Hindlimb muscle (tissue), 1 donor: ENCODE data around the gene SELENOP. TPM values are rescaled to one million over a fixed set of nuclear protein-coding genes. Genes with fewer than 3 reads are reported as not detected.
A peak's percentile ranks its signal among the peaks of the same experiment; 100 is the strongest.
"Not testable (repeated sequence)": the region's sequence is repeated elsewhere in the genome, so short reads cannot be mapped to it uniquely, and the experiment has no call there.

Source experiments
- DNase-seq: peaks from one replicate; pipeline ENCODE4 v3.0.0-alpha.2; 2013
- polyA plus RNA-seq: library from polyadenylated mRNA; unstranded; fragments of 120-200 nt; gene quantifications from one replicate; pipeline ENCODE4 v1.2.1, GENCODE V29; 2013; ENCODE audit not compliant: insufficient read length

SELENOP gene, protein sequence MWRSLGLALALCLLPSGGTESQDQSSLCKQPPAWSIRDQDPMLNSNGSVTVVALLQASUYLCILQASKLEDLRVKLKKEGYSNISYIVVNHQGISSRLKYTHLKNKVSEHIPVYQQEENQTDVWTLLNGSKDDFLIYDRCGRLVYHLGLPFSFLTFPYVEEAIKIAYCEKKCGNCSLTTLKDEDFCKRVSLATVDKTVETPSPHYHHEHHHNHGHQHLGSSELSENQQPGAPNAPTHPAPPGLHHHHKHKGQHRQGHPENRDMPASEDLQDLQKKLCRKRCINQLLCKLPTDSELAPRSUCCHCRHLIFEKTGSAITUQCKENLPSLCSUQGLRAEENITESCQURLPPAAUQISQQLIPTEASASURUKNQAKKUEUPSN
- 166 TPM for polyA plus RNA-seq

DNA sequence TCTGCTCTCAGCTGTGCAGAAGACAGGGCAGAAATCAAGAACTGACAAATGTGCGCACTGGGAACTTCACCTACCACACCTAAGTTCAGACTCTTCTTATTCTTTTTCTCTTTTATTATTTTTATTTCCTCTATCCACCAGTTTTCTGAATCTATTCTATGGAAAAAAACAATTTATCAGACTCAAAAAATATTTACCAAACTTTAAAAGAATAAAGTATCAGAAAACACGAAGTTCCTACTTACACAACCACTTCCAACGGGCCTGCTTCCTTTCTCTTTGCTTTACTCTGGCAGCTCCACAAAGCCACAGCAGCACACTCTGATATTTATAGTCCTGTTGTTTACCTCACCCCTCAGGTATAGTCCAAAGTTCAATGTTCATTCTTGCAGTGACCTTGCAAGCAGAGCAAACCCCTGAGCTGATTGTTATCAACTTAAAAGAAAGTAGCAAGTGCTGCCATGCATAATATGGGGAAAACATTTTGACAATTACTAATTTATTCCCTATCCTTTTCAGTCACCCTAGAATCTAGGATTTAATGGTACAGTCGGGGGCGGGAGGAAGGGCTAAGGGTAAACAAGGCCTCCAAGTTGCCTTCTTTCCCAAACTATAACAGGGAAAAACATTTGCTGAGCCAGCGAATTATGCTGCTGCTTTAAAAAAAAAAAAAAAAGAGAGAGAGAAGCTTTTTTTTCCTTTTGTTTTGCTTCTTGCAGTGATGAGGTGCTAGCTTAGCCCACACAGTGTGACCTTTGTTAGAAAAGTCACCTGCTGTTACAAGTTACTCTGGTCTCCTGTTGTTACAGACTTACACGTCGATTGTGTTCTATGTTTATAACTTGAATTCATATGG is at the start of gene SELENOP:
Gene SELENOP (minus strand): TSS at position 302 of the 856 bp plus-strand sequence. CDS start 3,539 bp downstream, outside the sequence.
- peak; percentile 84 for DNase-seq

DNA sequence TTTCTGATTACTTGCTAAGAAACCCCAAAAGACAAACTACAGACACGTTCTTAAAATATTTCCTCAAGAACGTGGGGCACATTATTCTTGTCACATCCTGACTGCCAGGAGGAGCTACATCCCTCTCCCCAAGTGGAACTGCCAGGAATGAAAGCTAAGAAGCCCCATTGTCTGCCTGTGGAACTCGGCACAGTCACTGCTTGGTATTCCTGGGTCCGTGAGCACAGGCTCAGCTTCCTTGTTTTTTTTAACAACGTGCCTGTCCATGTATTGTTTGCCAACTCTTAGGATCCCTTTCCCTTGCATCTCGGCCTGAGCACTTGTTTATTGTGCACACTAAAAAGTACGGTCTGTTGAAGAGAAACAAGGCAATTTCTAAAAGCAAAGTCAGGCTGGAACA is 47.0 kb upstream of the SELENOP start:
- no peak for DNase-seq

DNA sequence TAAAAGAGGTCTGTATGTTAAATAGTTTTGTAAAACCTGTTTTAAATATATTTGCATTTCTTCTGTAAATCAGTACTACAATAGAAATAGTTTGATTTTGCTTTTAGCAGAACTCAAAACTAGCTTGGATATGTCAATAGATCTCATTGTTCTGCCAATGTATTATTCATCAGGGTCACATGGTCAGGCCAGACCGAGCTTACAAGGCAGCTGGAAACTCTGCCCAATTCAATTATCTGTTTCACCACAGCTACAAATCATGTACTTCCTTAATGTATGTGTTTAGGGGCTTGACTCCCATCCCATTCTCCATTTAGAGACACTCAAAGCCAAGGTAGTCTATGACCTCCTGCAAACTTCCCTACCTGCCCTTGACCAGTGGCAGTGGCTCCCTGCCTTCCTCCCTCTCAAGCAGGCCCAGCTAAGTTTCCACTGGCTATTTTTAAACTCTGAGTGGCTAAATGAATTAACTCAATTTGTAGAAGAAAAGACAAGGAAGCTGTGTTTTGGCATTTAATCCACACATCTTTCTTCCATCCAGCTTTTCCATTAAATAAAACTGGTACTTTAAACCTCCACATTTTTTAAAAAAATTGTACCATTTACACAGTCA is 46.4 kb upstream of the SELENOP start:
- no peak for DNase-seq

DNA sequence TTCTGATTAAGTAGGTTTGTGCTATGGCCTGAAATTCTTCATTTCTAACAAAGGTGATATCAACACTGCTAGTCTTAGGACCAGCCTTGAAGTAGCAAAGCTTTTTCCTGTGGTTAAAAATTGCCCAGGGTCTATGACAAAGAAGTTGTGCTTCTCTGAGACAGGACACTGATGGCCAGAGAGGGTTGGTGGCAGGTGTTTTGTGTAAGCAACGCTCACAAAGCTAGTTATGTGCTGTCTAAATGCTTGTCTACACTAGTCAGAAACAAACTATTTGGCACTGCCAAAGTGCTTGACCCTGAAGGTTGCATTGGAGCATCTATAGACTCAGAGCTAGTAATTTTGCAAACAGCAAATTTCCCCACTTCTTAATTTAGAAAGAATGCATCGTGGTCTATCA is 44.1 kb upstream of the SELENOP start:
- no peak for DNase-seq

DNA sequence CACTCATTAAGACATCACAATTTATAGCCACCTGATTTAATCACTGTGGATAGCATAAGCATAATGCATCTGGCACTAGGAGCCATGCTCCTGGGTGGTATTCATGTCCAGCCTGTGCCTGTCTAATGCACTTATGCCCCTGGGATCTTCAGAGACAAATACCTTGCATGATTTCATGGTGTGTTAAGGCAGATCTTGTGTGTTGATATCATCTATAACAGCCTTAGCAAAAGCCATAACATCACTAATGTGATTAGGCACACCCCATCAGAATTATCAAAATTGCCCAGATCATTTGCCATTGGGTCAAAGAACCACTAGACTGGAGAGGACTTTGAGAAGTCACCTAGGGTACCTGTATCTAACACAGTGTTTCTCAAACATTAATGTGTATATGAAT is 43.7 kb upstream of the SELENOP start:
- DNase-seq, result no peak

DNA sequence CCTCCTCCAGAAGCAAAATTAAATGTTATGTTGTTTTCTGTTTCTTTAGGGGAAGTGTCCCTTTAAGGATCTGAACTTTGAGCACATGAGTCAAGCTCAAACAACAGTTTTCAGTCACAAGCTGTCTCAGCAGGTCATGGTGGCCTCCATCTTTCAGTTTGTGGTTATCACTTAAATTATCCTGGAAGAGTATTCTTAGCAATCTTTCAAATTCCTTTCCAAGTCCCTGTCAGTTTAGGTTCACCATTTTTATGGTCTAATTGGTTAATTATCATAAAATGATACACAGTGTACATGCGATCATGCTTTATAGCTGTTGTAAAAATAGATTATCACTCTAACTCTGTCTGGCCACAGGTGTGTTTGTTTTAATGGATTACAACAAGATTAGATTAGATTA is 43.1 kb upstream of the SELENOP start:
- no peak for DNase-seq

DNA sequence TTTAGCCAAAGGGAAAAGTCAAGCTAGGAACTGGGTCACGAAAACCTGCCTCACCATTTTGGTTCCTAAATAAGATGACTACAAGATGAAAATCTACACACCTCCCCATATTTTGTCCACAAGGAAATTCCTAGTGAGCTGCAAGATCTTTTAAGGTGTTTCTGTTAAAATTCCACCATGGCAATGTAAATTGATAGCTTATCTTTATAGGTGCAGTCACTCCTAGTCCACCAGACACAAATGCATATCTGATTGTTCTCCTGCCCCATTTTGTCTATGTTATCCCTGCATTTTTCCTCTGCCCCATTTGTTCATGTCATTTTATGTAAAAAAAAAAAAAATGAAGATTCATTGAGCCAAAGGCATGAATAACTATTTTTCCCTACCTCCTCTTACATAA is 41.1 kb upstream of the SELENOP start:
- no peak for DNase-seq

DNA sequence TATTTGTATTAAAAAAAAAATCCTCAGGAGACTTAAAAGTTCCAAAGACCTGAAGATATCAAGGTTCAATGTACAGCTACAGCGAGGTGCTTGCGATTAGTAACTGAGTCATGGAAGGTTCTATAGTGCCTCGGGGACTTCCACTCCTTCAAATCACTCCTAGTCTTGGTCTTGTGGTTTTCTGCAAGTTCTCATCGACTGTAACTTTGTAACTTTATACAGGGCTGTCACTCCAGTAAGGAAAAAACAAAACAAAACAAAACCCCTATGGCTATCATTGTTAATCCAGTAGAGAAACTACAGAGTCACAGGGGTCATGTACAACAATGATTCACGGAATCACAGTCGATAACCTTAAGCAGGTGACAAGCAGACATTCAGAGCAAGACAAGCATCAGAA is 39.8 kb upstream of the SELENOP start:
- DNase-seq, result no peak

DNA sequence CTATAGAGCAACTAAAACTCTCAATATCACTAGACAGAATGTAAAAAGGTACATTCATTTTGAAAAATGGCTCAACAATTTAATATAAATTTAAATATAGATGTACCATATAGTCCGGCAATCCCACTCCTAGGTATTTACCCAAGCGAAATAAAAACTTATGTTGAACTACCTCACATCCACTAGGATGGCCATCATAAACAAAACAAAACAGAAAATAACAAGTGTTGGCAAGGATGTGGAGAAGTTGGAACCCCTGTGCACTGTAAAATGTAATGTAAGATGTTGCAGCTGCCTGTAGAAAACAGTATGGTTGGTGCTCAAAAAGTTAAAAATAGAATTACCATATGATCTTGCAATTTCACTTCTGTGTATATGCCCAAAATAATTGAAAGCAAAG is 36.9 kb upstream of the SELENOP start:
- no peak for DNase-seq

DNA sequence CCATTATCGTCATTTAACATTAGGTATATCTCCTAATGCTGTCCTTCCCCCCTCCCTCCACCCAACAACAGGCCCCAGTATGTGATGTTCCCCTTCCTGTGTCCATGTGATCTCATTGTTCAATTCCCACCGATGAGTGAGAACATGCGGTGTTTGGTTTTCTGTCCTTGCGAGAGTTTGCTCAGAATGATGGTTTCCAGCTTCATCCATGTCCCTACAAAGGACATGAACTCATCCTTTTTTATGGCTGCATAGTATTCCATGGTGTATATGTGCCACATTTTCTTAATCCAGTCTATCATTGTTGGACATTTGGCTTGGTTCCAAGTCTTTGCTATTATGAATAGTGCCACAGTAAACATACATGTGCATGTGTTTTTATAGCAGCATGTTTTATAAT is 32.7 kb upstream of the SELENOP start:
- DNase-seq, result not testable (repeated sequence)

DNA sequence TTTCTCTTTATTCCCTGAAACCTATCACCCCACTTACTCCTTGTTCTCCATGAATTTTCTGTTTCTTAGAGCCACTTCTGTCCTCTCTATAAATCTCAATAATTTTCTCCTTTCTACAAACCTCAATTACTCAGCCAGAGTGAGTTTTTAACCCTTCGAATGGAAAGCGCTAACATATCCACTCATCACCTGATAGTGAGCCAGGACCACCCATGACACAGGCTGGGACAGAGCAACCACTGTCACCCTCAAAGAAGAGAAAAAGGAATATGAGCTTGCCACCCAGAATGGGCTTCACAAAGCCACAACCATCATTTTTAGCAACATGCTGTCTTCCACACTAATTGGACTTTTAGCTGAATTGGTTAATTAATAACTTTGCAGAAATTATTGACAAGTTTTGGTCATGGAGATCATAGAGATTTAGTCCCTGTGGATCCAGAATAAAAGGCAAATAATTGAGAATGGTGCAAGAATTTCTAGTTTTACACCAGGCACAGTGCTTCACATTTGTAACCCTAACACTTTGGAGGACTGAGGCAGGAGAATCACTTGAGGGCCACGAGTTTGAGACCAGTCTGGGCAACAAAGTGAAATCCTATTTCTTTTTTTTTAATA is 32.1 kb upstream of the SELENOP start:
- no peak for DNase-seq

DNA sequence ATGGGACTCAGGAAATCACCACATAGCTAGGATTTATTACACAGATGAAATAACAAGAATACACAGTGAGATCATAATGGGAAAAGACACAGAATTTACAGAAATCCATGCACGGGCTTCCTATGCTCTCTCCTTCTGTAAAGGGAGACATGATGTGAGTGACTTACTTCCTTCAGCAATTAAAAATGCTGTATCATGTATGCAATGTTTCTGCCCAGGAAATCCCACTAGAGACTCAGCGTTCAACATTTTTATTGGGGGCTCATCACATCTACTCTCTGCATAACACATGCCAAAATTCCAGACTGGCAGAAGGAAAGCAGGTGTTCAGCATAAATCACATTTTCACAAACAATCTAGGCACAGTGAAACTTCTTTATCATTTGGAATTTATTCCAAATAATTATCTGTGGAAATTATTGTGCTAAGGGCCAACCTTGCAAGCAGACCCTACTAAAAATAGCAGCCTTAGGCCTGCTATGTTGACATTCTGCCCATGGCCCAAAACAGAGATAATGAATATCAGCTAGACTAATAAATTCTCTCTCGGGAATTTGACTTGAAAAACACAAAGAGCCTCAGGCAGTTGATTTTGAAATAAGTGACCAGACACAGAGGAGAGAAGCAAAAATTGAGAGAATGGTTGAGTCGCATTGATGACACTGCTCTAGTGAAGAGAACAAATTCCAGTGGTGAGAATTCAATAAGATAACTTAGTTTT is 31.4 kb upstream of the SELENOP start:
- DNase-seq, result no peak

DNA sequence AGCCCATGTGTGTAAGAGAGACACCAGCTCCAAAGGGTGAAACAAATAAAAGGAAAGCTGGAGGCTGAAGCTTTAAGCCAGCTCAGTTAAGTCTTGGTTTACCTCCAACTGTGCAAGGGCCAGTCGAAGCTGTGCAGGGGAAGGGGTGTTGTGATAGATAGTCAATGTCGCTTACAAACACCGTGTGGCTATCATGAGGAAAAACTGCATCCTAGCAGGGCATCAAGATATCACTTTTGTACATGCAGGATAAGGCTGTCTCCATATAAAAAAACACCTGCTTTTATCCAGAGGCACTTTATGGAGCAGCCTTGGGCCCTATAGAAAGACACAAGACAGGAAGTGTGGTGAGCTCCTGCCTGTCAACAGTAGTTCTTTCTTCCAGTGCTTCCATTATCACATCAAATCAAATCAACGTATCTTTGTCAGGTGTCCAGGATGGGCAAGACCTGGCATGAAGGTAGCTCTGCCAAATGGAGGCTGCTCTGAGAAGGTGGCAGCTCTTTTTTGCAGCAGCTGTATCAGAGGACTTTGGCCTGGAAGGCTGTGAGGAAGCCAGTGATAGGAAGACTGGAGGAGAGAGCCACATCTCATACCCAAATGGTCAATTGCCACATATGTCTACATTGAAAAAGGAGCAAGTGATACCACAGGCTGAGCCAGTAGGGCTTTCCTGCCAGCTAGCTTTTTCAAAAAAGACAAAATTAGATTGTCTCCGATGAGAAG is 29.3 kb upstream of the SELENOP start:
- DNase-seq, result no peak

DNA sequence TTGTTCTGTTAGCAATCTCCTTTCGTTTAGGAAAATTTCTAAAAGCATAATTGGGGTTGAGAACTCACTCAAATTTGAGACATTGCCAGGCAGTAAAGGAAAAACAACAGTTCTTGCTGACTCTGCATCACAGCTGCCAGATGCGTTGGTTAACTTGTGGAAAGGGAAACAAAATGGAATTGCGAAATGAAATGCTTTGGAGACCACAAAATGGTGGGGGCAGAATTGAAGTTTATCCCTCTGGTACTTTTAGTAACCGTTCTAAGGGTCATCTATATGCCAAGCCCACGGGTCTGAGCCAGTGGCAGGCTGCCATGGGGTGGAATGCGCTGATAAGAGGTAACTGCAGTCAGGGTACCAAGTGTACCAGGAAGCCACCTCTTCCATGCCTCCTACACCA is 28.6 kb upstream of the SELENOP start:
- DNase-seq, result peak; percentile 69

DNA sequence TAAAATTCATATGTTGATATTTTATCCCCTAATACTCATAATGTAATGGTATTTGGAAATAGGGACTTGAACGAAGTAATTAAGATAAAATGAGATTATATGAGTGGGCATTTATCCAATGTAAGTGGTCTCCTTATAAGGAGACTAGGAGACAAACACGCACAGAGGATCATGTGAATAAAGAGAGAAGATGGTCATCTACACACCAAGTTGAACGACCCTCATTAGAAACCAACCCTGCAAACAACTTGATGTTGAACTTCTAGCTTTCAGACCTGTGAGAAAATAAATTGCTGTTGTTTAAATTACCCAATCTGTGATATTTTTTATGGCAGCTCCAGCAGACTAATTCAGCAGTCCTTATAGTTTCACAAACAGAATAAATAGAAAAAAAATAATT is 27.5 kb upstream of the SELENOP start:
- DNase-seq, result no peak

DNA sequence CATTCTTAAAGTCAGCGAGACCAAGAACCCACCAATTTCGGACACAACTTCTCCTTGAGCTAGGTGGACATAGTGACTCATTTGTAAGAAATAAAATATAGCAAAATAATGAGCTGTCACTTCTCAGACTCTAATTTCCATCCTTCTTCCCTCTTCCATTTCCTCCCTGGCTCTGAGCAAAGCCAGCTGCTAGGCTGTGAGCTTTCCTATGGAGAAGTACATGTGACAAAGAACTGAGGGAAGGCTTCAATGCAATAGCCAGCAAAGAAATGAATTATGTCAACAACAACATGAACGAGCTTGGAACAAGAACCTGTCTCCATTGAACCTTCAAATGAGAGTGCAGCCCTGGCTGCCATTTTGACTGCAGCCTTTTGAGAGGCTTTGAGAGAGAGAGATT is 25.9 kb upstream of the SELENOP start:
- no peak for DNase-seq

DNA sequence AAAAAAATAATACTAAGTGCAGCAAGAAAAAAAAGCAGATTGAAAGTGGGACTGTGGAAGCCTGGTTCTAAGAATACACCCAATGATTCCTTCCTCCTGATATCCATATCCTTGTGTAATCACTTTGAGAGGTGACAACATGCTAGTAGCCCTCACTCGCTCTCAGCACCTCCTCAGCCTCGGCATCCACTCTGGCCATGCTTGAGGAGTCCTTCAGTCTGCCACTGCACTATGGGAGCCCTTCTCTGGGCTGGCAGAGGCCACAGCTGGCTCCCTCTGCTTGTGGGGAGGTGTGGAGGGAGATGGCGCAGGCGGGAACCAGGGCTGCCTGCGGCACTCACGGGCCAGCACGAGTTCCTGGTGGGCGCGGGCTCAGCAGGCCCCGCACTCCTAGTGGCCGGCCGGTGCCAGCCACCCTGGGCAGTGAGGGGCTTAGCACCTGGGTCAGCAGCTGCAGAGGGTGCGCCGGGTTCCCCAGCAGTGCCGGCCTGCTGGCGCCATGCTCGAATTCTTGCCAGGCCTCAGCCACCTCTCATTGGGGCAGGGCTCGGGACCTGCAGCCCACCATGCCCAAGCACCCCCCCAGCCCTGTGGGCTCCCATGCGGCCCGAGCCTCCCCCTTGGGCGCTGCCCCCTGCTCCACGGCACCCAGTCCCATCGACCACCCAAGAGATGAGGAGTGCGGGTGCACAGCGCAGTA is 24.5 kb upstream of the SELENOP start:
- no peak for DNase-seq

DNA sequence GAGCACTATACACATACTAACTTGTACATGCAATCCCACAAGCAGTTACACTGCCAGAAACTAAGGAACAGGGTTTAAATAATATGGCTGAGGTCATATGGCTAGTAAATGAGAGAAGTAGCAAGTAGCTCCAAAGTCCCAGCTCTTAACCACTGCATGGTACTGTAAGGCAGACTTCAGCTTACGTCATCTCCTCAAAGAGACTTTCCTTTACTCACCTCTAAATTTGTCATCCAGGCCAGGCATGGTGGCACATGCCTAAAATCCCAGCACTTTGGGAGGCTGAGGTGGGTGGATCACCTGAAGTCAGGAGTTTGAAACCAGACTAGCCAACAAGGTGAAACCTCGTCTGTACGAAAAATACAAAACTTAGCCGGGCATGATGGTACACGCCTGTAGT is 20.4 kb upstream of the SELENOP start:
- DNase-seq, result no peak

DNA sequence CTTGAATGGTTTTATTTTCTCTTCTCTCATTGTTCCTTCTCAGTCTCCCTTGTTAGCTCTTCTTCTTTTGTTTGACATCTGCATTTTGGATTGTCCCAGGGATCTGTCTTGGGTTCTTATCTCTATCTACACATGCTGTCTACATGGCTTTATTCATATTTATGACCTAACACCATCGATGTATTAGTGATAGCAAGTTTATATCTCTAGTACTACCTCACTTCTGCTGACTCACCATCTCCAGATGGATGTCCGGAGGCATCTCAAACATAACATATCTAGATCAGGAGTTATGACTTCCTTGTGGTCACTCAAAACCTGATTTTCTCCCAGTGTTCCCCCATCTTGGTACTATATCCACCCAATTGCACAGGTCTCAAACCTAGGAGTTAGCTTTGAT is 19.2 kb upstream of the SELENOP start:
- DNase-seq, result no peak

DNA sequence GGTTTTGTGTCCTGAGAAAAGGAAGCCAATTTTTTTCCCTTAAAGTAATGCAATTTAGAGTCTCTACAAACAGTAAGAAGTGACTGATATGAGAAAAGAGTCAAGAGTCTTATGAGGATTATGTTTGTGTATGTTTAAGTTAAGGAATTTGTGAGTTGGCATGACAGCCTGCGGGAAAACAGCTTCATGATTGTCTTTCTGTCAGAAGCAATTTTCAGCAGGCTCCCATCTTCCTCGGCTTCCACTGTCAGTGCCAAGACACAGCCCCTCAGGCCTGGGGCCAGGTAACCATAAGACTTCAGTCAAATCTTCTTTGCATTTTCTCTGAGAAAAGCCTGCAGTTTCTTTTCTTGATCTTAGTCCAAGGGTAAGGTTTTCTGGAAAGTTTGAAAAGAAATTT is 17.0 kb upstream of the SELENOP start:
- DNase-seq, result no peak
